GM12878 (cell line): ENCODE results near the gene NCMAP. TPM values are rescaled to one million over a fixed set of nuclear protein-coding genes. Genes with fewer than 3 reads are reported as not detected.

Experiments used
- ATAC-seq: fragments of 200-7000 bp; cut with Tn5 transposase; 3 replicates; pipeline ENCODE4 v1.9.1; 2020; ENCODE audit warnings: mild to moderate bottlenecking, moderate library complexity
- BruUV-seq: library from RNA; stranded (reverse); fragments of 400-500 nt; replicated peaks from 2 replicates; lab custom pipeline; 2021; lab: Mats Ljungman, UMichigan
- CTCF ChIA-PET: fragments of 300-600 bp; sonication (Branson Sonifier 250); formaldehyde crosslinking; extraction: SDS; loops from one replicate; lab custom pipeline; 2021; ENCODE audit warnings: inconsistent platforms; lab: Yijun Ruan, JAX
- POLR2A ChIA-PET: fragments of 350-600 bp; formaldehyde crosslinking; extraction: SDS; loops from one replicate; lab custom pipeline; 2021; ENCODE audit warnings: inconsistent platforms; lab: Charles Lee
- RAD21 ChIA-PET: fragments of 300-600 bp; sonication (Branson Sonifier 250); formaldehyde crosslinking; loops from one replicate; lab custom pipeline; 2023; ENCODE audit warnings: antibody characterized with exemption; ENCODE audit not compliant: unreplicated experiment; lab: Charles Lee
- SMC1A ChIA-PET: fragments of 300-600 bp; sonication (Branson Sonifier 250); formaldehyde crosslinking; loops from one replicate; lab custom pipeline; 2023; ENCODE audit not compliant: unreplicated experiment, uncharacterized antibody; lab: Charles Lee
- DNase-seq: peaks from one replicate; pipeline ENCODE4 v3.0.0-alpha.2; 2011; ENCODE audit warnings: low read depth, low spot score
- FAIRE-seq: peaks from 3 replicates; lab custom pipeline; 2011; peaks lifted over from hg19 to GRCh38; lab: Jason Lieb, UNC
- H2AFZ ChIP-seq: 2 replicates; pipeline ENCODE4 v1.6.0; 2011; ENCODE audit warnings: low read depth, low read length, control low read depth; ENCODE audit not compliant: control insufficient read depth
- H3K27ac ChIP-seq: 2 replicates; pipeline ENCODE4 v1.5.1; 2011; ENCODE audit warnings: control low read depth; ENCODE audit not compliant: control insufficient read depth, insufficient read depth
- H3K27me3 ChIP-seq, 2 experiments: replicated peaks in 1 of 2; 2 replicates each; pipeline versions ENCODE4 v1.6.0 to v1.6.1; 2011; ENCODE audit warnings: low read length in 1 of 2; ENCODE audit not compliant: control insufficient read depth in 2 of 2, insufficient read depth in 2 of 2
- H3K36me3 ChIP-seq, 2 experiments: 2 replicates each; pipeline ENCODE4 v1.5.1; 2011; ENCODE audit warnings: low read length in 1 of 2; ENCODE audit not compliant: control insufficient read depth in 2 of 2, insufficient read depth in 2 of 2
- H3K4me1 ChIP-seq: 2 replicates; pipeline ENCODE4 v1.6.1; 2011; ENCODE audit warnings: mild to moderate bottlenecking, low read length, moderate library complexity, mixed read lengths; ENCODE audit not compliant: control insufficient read depth, insufficient read depth
- H3K4me2 ChIP-seq: 2 replicates; pipeline ENCODE4 v1.6.0; 2011; ENCODE audit warnings: control low read depth; ENCODE audit not compliant: control insufficient read depth, insufficient read depth
- H3K4me3 ChIP-seq: fragments of 200-600 bp; sonication (generic); 2 replicates; pipeline ENCODE4 v1.5.1; 2016
- H3K79me2 ChIP-seq: 2 replicates; pipeline ENCODE4 v1.6.0; 2011; ENCODE audit warnings: low read length; ENCODE audit not compliant: control insufficient read depth, insufficient read depth
- H3K9ac ChIP-seq: 2 replicates; pipeline ENCODE4 v1.8.0; 2011; ENCODE audit warnings: low read length, control low read depth, mixed read lengths; ENCODE audit not compliant: control insufficient read depth, insufficient read depth
- H3K9me3 ChIP-seq: replicated peaks from 3 replicates; pipeline ENCODE4 v1.5.1; 2011; ENCODE audit warnings: mild to moderate bottlenecking, low read length; ENCODE audit not compliant: control insufficient read depth, insufficient read depth
- H4K20me1 ChIP-seq: 2 replicates; pipeline ENCODE4 v1.6.0; 2011; ENCODE audit not compliant: control insufficient read depth, insufficient read depth
- ATF7 ChIP-seq: fragments of 450-650 bp; IDR thresholded peaks from 2 replicates; pipeline ENCODE4 v1.6.1; 2016; ENCODE audit warnings: low read depth, mild to moderate bottlenecking
- BACH1 ChIP-seq: fragments of 450-650 bp; IDR thresholded peaks from 2 replicates; pipeline ENCODE4 v1.6.1; 2017; ENCODE audit warnings: mild to moderate bottlenecking, borderline replicate concordance
- CEBPB ChIP-seq, 2 experiments: fragments of 150-350 bp in 1 of 2; IDR thresholded peaks; 2 replicates each; pipeline ENCODE4 v1.6.1; 2012 to 2014; ENCODE audit warnings: low read depth in 2 of 2, low read length in 2 of 2, borderline replicate concordance in 1 of 2, inconsistent platforms in 1 of 2
- CHD4 ChIP-seq: fragments of 200-600 bp; sonication (generic); IDR thresholded peaks from 2 replicates; pipeline ENCODE4 v1.6.1; 2016; ENCODE audit warnings: mild to moderate bottlenecking
- DPF2 ChIP-seq: fragments of 450-650 bp; IDR thresholded peaks from 2 replicates; pipeline ENCODE4 v1.6.1; 2017; ENCODE audit warnings: mild to moderate bottlenecking
- ETV6 ChIP-seq, 2 experiments: fragments of 450-650 bp in 1 of 2; IDR thresholded peaks in 1 of 2; conservative IDR thresholded peaks in 1 of 2; 2 replicates each; pipeline ENCODE4 v1.6.1; 2014; ENCODE audit warnings: antibody characterized with exemption in 1 of 2, borderline replicate concordance in 1 of 2, low read depth in 1 of 2, mild to moderate bottlenecking in 1 of 2, moderate library complexity in 1 of 2
- HCFC1 ChIP-seq: fragments of 150-350 bp; IDR thresholded peaks from 2 replicates; pipeline ENCODE4 v1.6.1; 2014; ENCODE audit warnings: low read length
- KLF5 ChIP-seq: fragments of 450-650 bp; IDR thresholded peaks from 2 replicates; pipeline ENCODE4 v1.6.1; 2014; ENCODE audit warnings: mild to moderate bottlenecking; ENCODE audit not compliant: partially characterized antibody
- NFXL1 ChIP-seq: fragments of 450-650 bp; IDR thresholded peaks from 2 replicates; pipeline ENCODE4 v1.6.1; 2017; ENCODE audit warnings: antibody characterized with exemption, mild to moderate bottlenecking, borderline replicate concordance
- NFYB ChIP-seq: IDR thresholded peaks from 2 replicates; pipeline ENCODE4 v1.6.1; 2011; ENCODE audit warnings: low read depth, mild to moderate bottlenecking, low read length, improper control_type of control experiment, moderate library complexity; ENCODE audit not compliant: insufficient read depth
- PML ChIP-seq: IDR thresholded peaks from 2 replicates; pipeline ENCODE4 v1.6.1; 2012; ENCODE audit warnings: low read length, inconsistent platforms
- SIX5 ChIP-seq: IDR thresholded peaks from 2 replicates; pipeline ENCODE4 v1.6.1; 2011; ENCODE audit warnings: mild to moderate bottlenecking, low read depth, low read length, moderate library complexity; ENCODE audit not compliant: severe bottlenecking
- SRF ChIP-seq, 2 experiments: IDR thresholded peaks; 2 replicates each; pipeline ENCODE4 v1.6.1; 2011; ENCODE audit warnings: low read depth in 2 of 2, low read length in 2 of 2, mild to moderate bottlenecking in 1 of 2, moderate library complexity in 1 of 2
- SUZ12 ChIP-seq: fragments of 200-600 bp; sonication (generic); IDR thresholded peaks from one replicate; pipeline ENCODE4 v1.6.1; 2018; ENCODE audit warnings: antibody characterized with exemption, mild to moderate bottlenecking; ENCODE audit not compliant: unreplicated experiment
- TBL1XR1 ChIP-seq: IDR thresholded peaks from 2 replicates; pipeline ENCODE4 v1.6.1; 2012; ENCODE audit warnings: low read depth, low read length, improper control_type of control experiment
- WGBS: methylation state at CpG from one replicate; pipeline ENCODE4 v1.1.6; 2016; ENCODE audit warnings: low lambda C conversion rate; ENCODE audit not compliant: insufficient replicate concordance, insufficient coverage; ENCODE audit errors: missing lambda C conversion rate; 5-methylcytosine and 5-hydroxymethylcytosine counted together
- in situ Hi-C: fragments of 300-500 bp; cut with MboI; formaldehyde crosslinking; loops from 9 replicates; pipeline ENCODE4 v1.14.3; 2018; ENCODE audit warnings: mixed read lengths
- intact Hi-C: fragments of 100-400 bp; cut with micrococcal nuclease; formaldehyde crosslinking; loops from one replicate; pipeline ENCODE4 v1.14.2; 2022; ENCODE audit not compliant: unreplicated experiment
- polyA plus RNA-seq, 11 experiments: library from polyadenylated mRNA; depleted of rRNA in 4 of 11; unstranded in 6 of 11; stranded (reverse) in 5 of 11; fragments of >200 nt; fragmentation: Nextera tagmentation in 4 of 11; fragmentation: Illumina TruSeq in 1 of 11; extraction: Ambion mirVana in 4 of 11; extraction: Trizol in 1 of 11; gene quantifications; 1 replicate in 1 of 11; 2 replicates in 10 of 11; pipeline versions ENCODE4 v1.2.1 to v1.2.3, GENCODE V29; 2011 to 2016; ENCODE audit warnings: inconsistent platforms in 2 of 11, missing spikeins in 2 of 11, low read depth in 1 of 11
- total RNA-seq, 4 experiments: library from RNA; depleted of rRNA in 3 of 4; stranded (reverse); fragments of >200 nt in 3 of 4; fragmentation: Illumina TruSeq in 1 of 4; extraction: Trizol in 1 of 4; gene quantifications; 2 replicates each; pipeline versions ENCODE4 v1.2.1 to v1.2.3, GENCODE V29; 2013 to 2021
- TF ChIP-seq, protein P1 (sequence below): IDR thresholded peaks from 2 replicates; pipeline ENCODE4 v1.6.1; 2011; ENCODE audit warnings: low read depth, mild to moderate bottlenecking, low read length, moderate library complexity, borderline replicate concordance; ENCODE audit errors: extremely low read depth
- TF ChIP-seq, protein P2 (sequence below): fragments of 150-350 bp; IDR thresholded peaks from 2 replicates; pipeline ENCODE4 v1.6.1; 2014; ENCODE audit warnings: mild to moderate bottlenecking, low read depth, low read length

NCMAP gene
- total and polyA plus RNA-seq, 10 of the 15 experiments (the other 5 are each of a cell fraction or from before 2014, with no cell fraction given), result not detected

DNA sequence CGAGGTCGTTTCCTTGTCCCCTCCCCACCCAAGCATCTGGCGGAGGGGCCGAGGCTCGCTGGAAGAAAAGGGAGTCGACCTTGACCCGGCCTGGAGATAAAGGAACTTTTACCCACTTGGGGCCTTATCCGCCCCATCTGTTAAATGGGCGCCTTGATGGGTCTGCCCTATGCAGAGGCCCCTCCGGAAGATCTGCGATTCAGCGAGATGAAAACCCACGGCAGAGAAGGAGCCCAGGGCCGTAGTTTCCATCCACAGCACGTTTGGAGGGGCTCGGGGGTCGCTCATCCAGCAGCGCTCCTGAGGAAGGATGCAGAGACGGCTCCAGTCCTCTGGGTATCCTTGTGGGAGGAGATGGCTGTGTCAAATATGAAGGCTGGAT, 518 bp downstream of the NCMAP start:
- TF ChIP-seq CHD4, result no peak
- no peak for TF ChIP-seq SUZ12
- TF ChIP-seq TBL1XR1, result no peak
- TF ChIP-seq, protein P1, sequence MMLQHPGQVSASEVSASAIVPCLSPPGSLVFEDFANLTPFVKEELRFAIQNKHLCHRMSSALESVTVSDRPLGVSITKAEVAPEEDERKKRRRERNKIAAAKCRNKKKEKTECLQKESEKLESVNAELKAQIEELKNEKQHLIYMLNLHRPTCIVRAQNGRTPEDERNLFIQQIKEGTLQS, result no peak
- TF ChIP-seq NFXL1, result no peak
- TF ChIP-seq, protein P2, sequence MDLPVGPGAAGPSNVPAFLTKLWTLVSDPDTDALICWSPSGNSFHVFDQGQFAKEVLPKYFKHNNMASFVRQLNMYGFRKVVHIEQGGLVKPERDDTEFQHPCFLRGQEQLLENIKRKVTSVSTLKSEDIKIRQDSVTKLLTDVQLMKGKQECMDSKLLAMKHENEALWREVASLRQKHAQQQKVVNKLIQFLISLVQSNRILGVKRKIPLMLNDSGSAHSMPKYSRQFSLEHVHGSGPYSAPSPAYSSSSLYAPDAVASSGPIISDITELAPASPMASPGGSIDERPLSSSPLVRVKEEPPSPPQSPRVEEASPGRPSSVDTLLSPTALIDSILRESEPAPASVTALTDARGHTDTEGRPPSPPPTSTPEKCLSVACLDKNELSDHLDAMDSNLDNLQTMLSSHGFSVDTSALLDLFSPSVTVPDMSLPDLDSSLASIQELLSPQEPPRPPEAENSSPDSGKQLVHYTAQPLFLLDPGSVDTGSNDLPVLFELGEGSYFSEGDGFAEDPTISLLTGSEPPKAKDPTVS, result no peak
- TF ChIP-seq BACH1, result no peak
- TF ChIP-seq HCFC1, result no peak
- no peak for TF ChIP-seq ETV6 (conservative IDR thresholded peaks at IDR 0.05 in 1 of 2, IDR thresholded peaks at IDR 0.05 in 1 of 2; ENCODE audit: borderline replicate concordance in 1 of 2, low read depth in 1 of 2)
- TF ChIP-seq PML, result no peak
- TF ChIP-seq KLF5, result no peak
- no peak for TF ChIP-seq NFYB
- no peak for TF ChIP-seq DPF2
- TF ChIP-seq SRF (IDR thresholded peaks at IDR 0.05; ENCODE audit: low read depth in 2 of 2, low read length in 2 of 2), result no peak
- no peak for TF ChIP-seq CEBPB (IDR thresholded peaks at IDR 0.05; ENCODE audit: borderline replicate concordance in 1 of 2, low read depth in 2 of 2, low read length in 2 of 2)
- TF ChIP-seq SIX5, result no peak
- no peak for TF ChIP-seq ATF7
- BruUV-seq, result no TSS peak
- FAIRE-seq (no peak), DNase-seq (no peak), ATAC-seq (no peak)
- Histone ChIP-seq H3K36me3 (no peaks in the 10 kb centered on the region), H3K4me3 (no peak overlapping the region), H3K9ac (no peak overlapping the region), H3K9me3 (no peaks in the 10 kb centered on the region), H3K27me3 (peaks cover 8 to 9% of the 10 kb centered on the region in 2 experiments), H2AFZ (no peak overlapping the region), H3K4me1 (no peaks in the 10 kb centered on the region), H3K27ac (no peak overlapping the region), H3K4me2 (no peak overlapping the region), H4K20me1 (no peaks in the 10 kb centered on the region), H3K79me2 (no peaks in the 10 kb centered on the region)
- ChIA-PET RAD21 (no interaction called here), SMC1A (no interaction called here), CTCF (no interaction called here), POLR2A (no interaction called here)
- in situ Hi-C loops, result no loop called here
- intact Hi-C loops, result no loop called here
- 52% methylated on average over 18 of the region's 19 CpGs for WGBS
